PC-9 (cell line): ENCODE measurements around the gene OGFRL1. TPM values are rescaled to one million over a fixed set of nuclear protein-coding genes. Genes with fewer than 3 reads are reported as not detected.

Source experiments
- BruUV-seq: library from RNA; stranded (reverse); fragments of 400-500 nt; replicated peaks from 2 replicates; lab custom pipeline; 2021; lab: Mats Ljungman, UMichigan
- CTCF ChIA-PET: fragments of 300-600 bp; sonication (Branson Sonifier 250); formaldehyde crosslinking; loops from one replicate; lab custom pipeline; 2022; ENCODE audit warnings: antibody characterized with exemption; lab: Charles Lee
- POLR2A ChIA-PET: fragments of 300-600 bp; sonication (Branson Sonifier 250); formaldehyde crosslinking; loops from one replicate; lab custom pipeline; 2022; ENCODE audit warnings: antibody characterized with exemption; ENCODE audit not compliant: unreplicated experiment; lab: Charles Lee
- DNase-seq, 2 experiments: peaks; one replicate each; pipeline versions ENCODE4 v3.0.0 to v3.0.0-alpha.2; 2015 to 2022; ENCODE audit warnings: mixed read lengths in 1 of 2
- H2AFZ ChIP-seq: fragments of 200-600 bp; sonication (generic); 2 replicates; pipeline ENCODE4 v1.8.1; 2017; ENCODE audit warnings: antibody characterized with exemption
- H3F3A ChIP-seq: fragments of 200-600 bp; sonication (generic); 2 replicates; pipeline ENCODE4 v1.8.1; 2017; ENCODE audit warnings: antibody characterized with exemption, mild to moderate bottlenecking, low read depth; ENCODE audit not compliant: insufficient read depth
- H3K27ac ChIP-seq: fragments of 200-600 bp; sonication (generic); 2 replicates; pipeline ENCODE4 v1.6.1; 2016; ENCODE audit warnings: mixed run types
- H3K27me3 ChIP-seq: fragments of 200-600 bp; sonication (generic); 2 replicates; pipeline ENCODE4 v1.6.1; 2016; ENCODE audit warnings: low read depth, mixed run types; ENCODE audit not compliant: insufficient read depth
- H3K36me3 ChIP-seq: fragments of 200-600 bp; sonication (generic); 2 replicates; pipeline ENCODE4 v1.6.1; 2016; ENCODE audit warnings: low read depth, mixed run types
- H3K4me1 ChIP-seq: fragments of 200-600 bp; sonication (generic); replicated peaks from 2 replicates; pipeline ENCODE4 v1.6.1; 2016; ENCODE audit warnings: mixed run types; ENCODE audit not compliant: insufficient read depth
- H3K4me2 ChIP-seq: fragments of 200-600 bp; sonication (generic); 2 replicates; pipeline ENCODE4 v1.6.1; 2017; ENCODE audit warnings: mixed run types
- H3K4me3 ChIP-seq: fragments of 200-600 bp; sonication (generic); 2 replicates; pipeline ENCODE4 v1.6.1; 2016; ENCODE audit warnings: mixed run types
- H3K79me2 ChIP-seq: fragments of 200-600 bp; sonication (generic); 2 replicates; pipeline ENCODE4 v1.6.1; 2017; ENCODE audit warnings: low read depth, mixed run types
- H3K9me2 ChIP-seq: fragments of 200-600 bp; sonication (generic); 2 replicates; pipeline ENCODE4 v1.8.1; 2017; ENCODE audit warnings: mild to moderate bottlenecking; ENCODE audit not compliant: insufficient read depth
- H3K9me3 ChIP-seq: fragments of 200-600 bp; sonication (generic); 2 replicates; pipeline ENCODE4 v1.8.1; 2016; ENCODE audit warnings: low read depth; ENCODE audit not compliant: insufficient read depth
- H4K20me1 ChIP-seq: fragments of 200-600 bp; sonication (generic); 2 replicates; pipeline ENCODE4 v1.8.1; 2017; ENCODE audit not compliant: insufficient read depth
- EZH2 ChIP-seq: fragments of 200-600 bp; sonication (generic); IDR thresholded peaks from 2 replicates; pipeline ENCODE4 v1.8.0; 2017; ENCODE audit warnings: antibody characterized with exemption, low read depth
- intact Hi-C: fragments of 100-400 bp; cut with micrococcal nuclease; formaldehyde crosslinking; loops from one replicate; pipeline ENCODE4 v1.10.0; 2022; ENCODE audit not compliant: unreplicated experiment
- total RNA-seq: library from RNA; stranded (reverse); gene quantifications from 2 replicates; pipeline ENCODE4 v1.2.3, GENCODE V29; 2021
- TF ChIP-seq, protein P1 (sequence below): fragments of 200-600 bp; sonication (generic); conservative IDR thresholded peaks from 2 replicates; pipeline ENCODE4 v1.6.1; 2017; ENCODE audit warnings: mixed run types, antibody characterized with exemption, mild to moderate bottlenecking, moderate library complexity

The OGFRL1 gene
- total RNA-seq, 1 experiment from 2014 or later, result 11.0 TPM

- no peak for DNase-seq
- Histone ChIP-seq H4K20me1 (no peaks in the 10 kb centered on the region), H3K4me3 (no peak overlapping the region), H3K9me3 (no peaks in the 10 kb centered on the region), H3K4me2 (no peak overlapping the region), H3K4me1 (peaks cover 26% of the 10 kb centered on the region), H3K9me2 (no peaks in the 10 kb centered on the region), H2AFZ (no peak overlapping the region), H3K36me3 (peaks cover 9% of the 10 kb centered on the region), H3K27me3 (no peaks in the 10 kb centered on the region), H3F3A (peaks cover 19% of the 10 kb centered on the region; the same call in 1 of the 2 replicates), H3K79me2 (no peaks in the 10 kb centered on the region), H3K27ac (no peak overlapping the region; the same call in 1 of the 2 replicates)
- BruUV-seq, result no TSS peak
- ChIA-PET CTCF (no interaction called here), POLR2A (no interaction called here)
- TF ChIP-seq, protein P1, sequence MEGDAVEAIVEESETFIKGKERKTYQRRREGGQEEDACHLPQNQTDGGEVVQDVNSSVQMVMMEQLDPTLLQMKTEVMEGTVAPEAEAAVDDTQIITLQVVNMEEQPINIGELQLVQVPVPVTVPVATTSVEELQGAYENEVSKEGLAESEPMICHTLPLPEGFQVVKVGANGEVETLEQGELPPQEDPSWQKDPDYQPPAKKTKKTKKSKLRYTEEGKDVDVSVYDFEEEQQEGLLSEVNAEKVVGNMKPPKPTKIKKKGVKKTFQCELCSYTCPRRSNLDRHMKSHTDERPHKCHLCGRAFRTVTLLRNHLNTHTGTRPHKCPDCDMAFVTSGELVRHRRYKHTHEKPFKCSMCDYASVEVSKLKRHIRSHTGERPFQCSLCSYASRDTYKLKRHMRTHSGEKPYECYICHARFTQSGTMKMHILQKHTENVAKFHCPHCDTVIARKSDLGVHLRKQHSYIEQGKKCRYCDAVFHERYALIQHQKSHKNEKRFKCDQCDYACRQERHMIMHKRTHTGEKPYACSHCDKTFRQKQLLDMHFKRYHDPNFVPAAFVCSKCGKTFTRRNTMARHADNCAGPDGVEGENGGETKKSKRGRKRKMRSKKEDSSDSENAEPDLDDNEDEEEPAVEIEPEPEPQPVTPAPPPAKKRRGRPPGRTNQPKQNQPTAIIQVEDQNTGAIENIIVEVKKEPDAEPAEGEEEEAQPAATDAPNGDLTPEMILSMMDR, result no peak
- TF ChIP-seq EZH2, result no peak
- intact Hi-C loops, result no loop called here
These were observed 9.8 kb downstream of the OGFRL1 start for GRCh38 chr6:71298459-71298858.

- BruUV-seq, result no TSS peak
- intact Hi-C loops, result no loop called here
- CTCF ChIA-PET, result interaction anchor here (0.5 kb wide), 1 partner anchor 416 kb away, joined by 6 read pairs; no protein-coding TSS in a partner anchor
- H3K4me2 ChIP-seq, result 0 out of 2 replicates have a peak overlapping the region, but pooled peaks have one; percentile 9
- H3K4me3 ChIP-seq, result no peak overlapping the region
- no peaks in the 10 kb centered on the region for H3K79me2 ChIP-seq
- peak overlapping the region; percentile 30 for H3K27ac ChIP-seq
- H2AFZ ChIP-seq, result no peak overlapping the region
- peaks cover 19% of the 10 kb centered on the region; the same call in 1 of the 2 replicates for H3F3A ChIP-seq
- no peaks in the 10 kb centered on the region for H3K9me3 ChIP-seq
- H3K27me3 ChIP-seq, result no peaks in the 10 kb centered on the region
- POLR2A ChIA-PET, result interaction anchor here (0.6 kb wide), 1 partner anchor 76 kb away, joined by 4 read pairs; no protein-coding TSS in a partner anchor
- H3K36me3 ChIP-seq, result peaks cover 9% of the 10 kb centered on the region
- DNase-seq, result peak in 1 of 2 experiments; percentile 73
- no peaks in the 10 kb centered on the region for H3K9me2 ChIP-seq
- H4K20me1 ChIP-seq, result no peaks in the 10 kb centered on the region
- H3K4me1 ChIP-seq, result peaks cover 18% of the 10 kb centered on the region
- TF ChIP-seq, protein P1, result no peak
- no peak for TF ChIP-seq EZH2
These were observed 11.2 kb downstream of the OGFRL1 start for GRCh38 chr6:71299541-71300470.

DNA sequence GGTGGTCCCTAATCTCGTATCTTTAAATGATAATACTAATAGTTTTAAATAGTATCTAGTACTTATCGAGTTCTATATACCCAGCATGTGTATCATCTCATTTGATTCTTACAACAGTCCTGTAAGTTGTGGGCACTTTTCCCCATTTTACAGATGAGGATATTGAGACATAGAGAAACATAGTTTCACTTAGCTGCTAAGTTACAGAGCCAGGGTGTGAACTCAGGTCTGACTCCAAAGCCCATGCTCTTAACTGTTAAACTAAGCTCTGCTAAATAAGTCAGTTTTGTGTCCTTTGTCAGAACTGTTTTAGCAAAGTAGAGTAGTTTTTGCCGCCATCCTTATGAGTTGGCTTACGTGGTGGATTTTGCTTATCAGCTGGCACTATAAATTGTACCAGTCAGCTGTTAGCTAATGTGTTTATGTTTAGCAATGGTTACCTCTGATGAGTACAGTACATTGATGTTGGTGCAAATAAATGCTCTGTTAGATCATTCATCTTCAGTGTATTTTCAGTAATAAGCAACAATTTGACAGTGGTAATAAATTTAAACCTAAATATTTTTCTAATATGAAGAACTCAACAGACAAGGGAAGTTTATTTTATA, 12.1 kb downstream of the OGFRL1 start:
- Histone ChIP-seq H3K4me1 (peaks cover 18% of the 10 kb centered on the region), H4K20me1 (no peaks in the 10 kb centered on the region), H3F3A (peaks cover 19% of the 10 kb centered on the region; the same call in 1 of the 2 replicates), H3K9me2 (no peaks in the 10 kb centered on the region), H3K79me2 (no peaks in the 10 kb centered on the region), H3K4me2 (0 out of 2 replicates have a peak overlapping the region, but pooled peaks have one; percentile 9), H3K27me3 (no peaks in the 10 kb centered on the region), H3K36me3 (peaks cover 13% of the 10 kb centered on the region), H3K27ac (no peak overlapping the region), H3K9me3 (no peaks in the 10 kb centered on the region), H3K4me3 (no peak overlapping the region), H2AFZ (no peak overlapping the region)
- intact Hi-C loops, result no loop called here
- ChIA-PET CTCF (no interaction called here), POLR2A (no interaction called here)
- DNase-seq, result no peak
- BruUV-seq, result no TSS peak
- TF ChIP-seq EZH2, result no peak
- TF ChIP-seq, protein P1, result no peak
